ENCODE measurements around the gene NBAS. TPM values are rescaled to one million over a fixed set of nuclear protein-coding genes. Genes with fewer than 3 reads are reported as not detected.

Gene NBAS
- total and polyA plus RNA-seq, 9 donors = 25.8 to 48.9 (median 43.4) TPM

DNA sequence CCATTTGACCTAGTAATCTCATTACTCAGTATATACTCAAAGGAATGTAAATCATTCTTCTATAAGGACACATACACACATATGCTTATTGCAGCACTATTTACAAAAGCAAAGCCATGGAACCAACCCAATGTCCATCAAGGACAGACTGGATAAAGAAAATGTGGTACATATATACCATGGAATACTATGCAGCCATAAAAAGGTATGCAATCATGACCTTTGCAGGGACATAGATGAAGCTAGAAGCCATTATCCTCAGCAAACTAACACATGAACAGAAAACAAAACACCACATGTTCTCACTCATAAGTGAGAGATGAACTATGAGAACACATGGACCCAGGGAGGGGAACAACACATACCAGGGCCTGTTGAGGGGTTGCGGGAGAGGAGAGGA lies 214.5 kb downstream of the NBAS start:
- Histone ChIP-seq H3K36me3 (no peaks in the 10 kb centered on the region), H3K4me3 (no peak overlapping the region), H3K9me3 (peaks cover 0 to 3% of the 10 kb centered on the region in 2 donors), H3K4me1 (ENCODE audit: insufficient read depth) (no peaks in the 10 kb centered on the region), H3K27me3 (no peaks in the 10 kb centered on the region), H3K27ac (no peak overlapping the region)
- DNase-seq = no peak
- TF ChIP-seq, protein P1, sequence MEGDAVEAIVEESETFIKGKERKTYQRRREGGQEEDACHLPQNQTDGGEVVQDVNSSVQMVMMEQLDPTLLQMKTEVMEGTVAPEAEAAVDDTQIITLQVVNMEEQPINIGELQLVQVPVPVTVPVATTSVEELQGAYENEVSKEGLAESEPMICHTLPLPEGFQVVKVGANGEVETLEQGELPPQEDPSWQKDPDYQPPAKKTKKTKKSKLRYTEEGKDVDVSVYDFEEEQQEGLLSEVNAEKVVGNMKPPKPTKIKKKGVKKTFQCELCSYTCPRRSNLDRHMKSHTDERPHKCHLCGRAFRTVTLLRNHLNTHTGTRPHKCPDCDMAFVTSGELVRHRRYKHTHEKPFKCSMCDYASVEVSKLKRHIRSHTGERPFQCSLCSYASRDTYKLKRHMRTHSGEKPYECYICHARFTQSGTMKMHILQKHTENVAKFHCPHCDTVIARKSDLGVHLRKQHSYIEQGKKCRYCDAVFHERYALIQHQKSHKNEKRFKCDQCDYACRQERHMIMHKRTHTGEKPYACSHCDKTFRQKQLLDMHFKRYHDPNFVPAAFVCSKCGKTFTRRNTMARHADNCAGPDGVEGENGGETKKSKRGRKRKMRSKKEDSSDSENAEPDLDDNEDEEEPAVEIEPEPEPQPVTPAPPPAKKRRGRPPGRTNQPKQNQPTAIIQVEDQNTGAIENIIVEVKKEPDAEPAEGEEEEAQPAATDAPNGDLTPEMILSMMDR (IDR thresholded peaks at IDR 0.05) = no peak
- no peak for TF ChIP-seq EP300 (IDR thresholded peaks at IDR 0.05)
- TF ChIP-seq POLR2A (IDR thresholded peaks at IDR 0.05) = no peak
- intact Hi-C loops (cut with DNase I) = no loop called here
- WGBS, 3 donors = 91 to 100% (median 97%) methylated on average over 1 of the region's 1 CpG

DNA sequence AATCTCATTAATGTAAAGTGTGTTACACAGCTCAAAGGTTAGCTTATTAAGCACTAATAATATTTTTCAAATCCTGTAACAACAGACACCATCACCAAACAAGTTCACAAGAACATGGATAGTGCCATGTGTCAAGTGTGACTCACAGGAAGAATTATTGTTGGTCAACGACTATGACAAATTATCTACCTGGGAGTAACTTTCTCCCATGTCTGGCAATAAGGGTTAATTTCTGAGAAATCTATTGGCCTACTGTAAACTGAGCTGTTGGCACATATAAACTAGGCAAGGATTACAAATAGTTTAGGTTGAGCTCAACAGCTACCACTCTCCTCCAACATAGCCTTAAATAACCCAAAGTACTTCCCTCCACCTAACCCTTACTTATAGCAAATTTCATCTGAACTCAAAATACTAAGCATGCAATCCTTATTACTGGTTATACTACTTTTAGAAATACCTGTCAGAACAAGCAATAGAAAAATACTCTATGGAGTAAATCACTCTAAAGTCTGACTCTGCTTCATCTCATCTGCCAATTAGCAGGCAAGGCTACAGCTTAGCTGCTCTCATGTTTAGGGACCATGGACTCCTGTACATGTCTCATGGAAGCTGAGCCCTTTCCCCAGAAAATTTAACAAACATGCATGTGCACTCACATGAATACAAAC lies 223.0 kb downstream of the NBAS start:
- 73 to 83% (median 77%) methylated on average over 1 of the region's 1 CpG for WGBS, 3 donors

GRCh38 chr2:15334644-15335326 lies 226.3 kb downstream of the NBAS start:
- H3K4me3 ChIP-seq = no peak overlapping the region
- no peaks in the 10 kb centered on the region for H3K9me3 ChIP-seq
- WGBS, 3 donors = 89 to 95% (median 95%) methylated on average over 5 of the region's 5 CpGs
- TF ChIP-seq EP300 (IDR thresholded peaks at IDR 0.05) = no peak
- TF ChIP-seq, protein P1 (IDR thresholded peaks at IDR 0.05) = no peak
- TF ChIP-seq POLR2A (IDR thresholded peaks at IDR 0.05) = no peak
- H3K36me3 ChIP-seq = no peaks in the 10 kb centered on the region
- H3K27me3 ChIP-seq = no peaks in the 10 kb centered on the region
- H3K4me1 ChIP-seq (ENCODE audit: insufficient read depth) = no peaks in the 10 kb centered on the region
- intact Hi-C loops (cut with DNase I) = no loop called here
- DNase-seq = no peak
- H3K27ac ChIP-seq = no peak overlapping the region

More for the DNA sequence above, 223.0 kb downstream of the NBAS start:
- Histone ChIP-seq H3K4me1 (ENCODE audit: insufficient read depth) (no peaks in the 10 kb centered on the region), H3K9me3 (no peaks in the 10 kb centered on the region), H3K36me3 (no peaks in the 10 kb centered on the region), H3K27ac (no peak overlapping the region), H3K4me3 (no peak overlapping the region), H3K27me3 (no peaks in the 10 kb centered on the region)
- intact Hi-C loops (cut with DNase I) = no loop called here
- TF ChIP-seq POLR2A (IDR thresholded peaks at IDR 0.05) (no peak), EP300 (IDR thresholded peaks at IDR 0.05) (no peak)
- TF ChIP-seq, protein P1 (IDR thresholded peaks at IDR 0.05) = no peak
- no peak for DNase-seq

GRCh38 chr2:15331787-15332186 lies 229.3 kb downstream of the NBAS start:
- H3K4me1 ChIP-seq (ENCODE audit: insufficient read depth) = no peaks in the 10 kb centered on the region
- whole genome bisulfite sequencing, 3 donors = 70 to 91% (median 85%) methylated on average over 2 of the region's 2 CpGs
- intact Hi-C loops (cut with DNase I) = no loop called here
- no peak for DNase-seq
- H3K4me3 ChIP-seq = no peak overlapping the region
- H3K9me3 ChIP-seq = no peaks in the 10 kb centered on the region
- no peaks in the 10 kb centered on the region for H3K36me3 ChIP-seq
- no peak overlapping the region for H3K27ac ChIP-seq
- H3K27me3 ChIP-seq = no peaks in the 10 kb centered on the region
- TF ChIP-seq POLR2A (IDR thresholded peaks at IDR 0.05) = no peak

- Histone ChIP-seq H3K27ac (no peak overlapping the region), H3K4me3 (no peak overlapping the region), H3K36me3 (no peaks in the 10 kb centered on the region), H3K27me3 (no peaks in the 10 kb centered on the region), H3K9me3 (no peaks in the 10 kb centered on the region), H3K4me1 (ENCODE audit: insufficient read depth) (no peaks in the 10 kb centered on the region)
- WGBS, 3 donors = 88 to 92% (median 89%) methylated on average over 1 of the region's 1 CpG
- intact Hi-C loops (cut with DNase I) = no loop called here
- no peak for DNase-seq
- TF ChIP-seq, protein P1 (IDR thresholded peaks at IDR 0.05) = no peak
- no peak for TF ChIP-seq POLR2A (IDR thresholded peaks at IDR 0.05)
- no peak for TF ChIP-seq EP300 (IDR thresholded peaks at IDR 0.05)
These were observed 235.8 kb downstream of the NBAS start for GRCh38 chr2:15325296-15325695.

Measured in ovary (tissue), 9 donors.